ES-I3 (cell line): ENCODE results near the gene JHY.

ENCODE experiments used
- H3K36me3 ChIP-seq: 2 replicates; pipeline ENCODE4 v1.6.1; 2013; ENCODE audit warnings: mild to moderate bottlenecking, low read length, control low read depth, moderate library complexity; ENCODE audit not compliant: insufficient read depth
- H3K4me1 ChIP-seq: 2 replicates; pipeline ENCODE4 v1.6.1; 2013; ENCODE audit warnings: mild to moderate bottlenecking, control low read depth, low read length; ENCODE audit not compliant: insufficient read depth
- H3K9ac ChIP-seq: 2 replicates; pipeline ENCODE4 v1.6.1; 2013; ENCODE audit warnings: low read depth, mild to moderate bottlenecking, low read length, moderate library complexity
- H3K9me3 ChIP-seq: 2 replicates; pipeline ENCODE4 v1.6.1; 2013; ENCODE audit warnings: mild to moderate bottlenecking, low read length, moderate library complexity; ENCODE audit not compliant: control insufficient read depth, insufficient read depth

JHY gene

DNA sequence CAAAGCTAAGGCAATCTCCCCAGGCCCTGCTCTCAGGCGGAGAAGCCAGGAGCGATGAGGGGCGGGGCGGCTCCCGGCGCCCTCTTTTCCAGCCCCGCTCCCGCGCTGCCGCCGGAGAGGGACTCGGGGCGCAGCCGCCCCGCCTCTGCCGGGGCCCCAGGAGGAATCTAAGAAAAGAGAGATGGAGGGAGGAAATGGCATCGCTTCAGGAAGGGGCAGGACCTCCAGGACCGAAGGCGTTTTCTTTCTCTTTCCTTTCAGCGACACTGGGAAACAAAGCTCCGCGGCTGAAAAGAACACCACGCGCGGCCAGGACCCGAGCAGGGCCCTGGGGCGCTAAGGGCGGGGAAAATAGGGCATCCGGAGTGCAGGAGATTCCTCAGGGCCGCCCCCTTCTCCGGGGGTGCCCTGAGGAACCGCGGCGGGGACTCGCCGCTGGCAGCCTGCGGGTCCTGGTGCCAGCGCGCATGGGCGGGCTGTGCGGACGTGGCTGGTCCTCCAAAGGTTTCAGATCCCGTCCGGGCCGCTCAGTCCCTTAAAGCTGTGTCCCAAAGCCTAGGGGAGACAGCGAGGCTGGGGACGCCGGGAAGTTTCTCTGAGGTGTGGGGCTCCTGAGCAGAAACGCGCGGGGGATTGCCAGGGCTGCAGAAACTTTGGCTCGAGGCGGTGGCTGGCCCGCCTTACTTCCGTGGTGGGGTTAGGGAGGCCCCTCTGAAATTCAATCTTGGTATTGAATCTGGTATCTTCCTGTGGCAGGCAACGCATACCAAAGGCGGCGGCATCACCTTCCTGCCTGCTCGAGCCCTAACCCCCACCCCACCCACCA is 101.8 kb downstream of the JHY start:
- H3K4me1 ChIP-seq = no peaks in the 10 kb centered on the region; the same call in 1 of the 2 replicates
- peak overlapping the region; percentile 71 for H3K9ac ChIP-seq
- no peaks in the 10 kb centered on the region for H3K9me3 ChIP-seq
- no peaks in the 10 kb centered on the region for H3K36me3 ChIP-seq

- Histone ChIP-seq H3K9ac (no peak overlapping the region), H3K9me3 (no peaks in the 10 kb centered on the region), H3K36me3 (no peaks in the 10 kb centered on the region), H3K4me1 (peaks cover 6% of the 10 kb centered on the region; the same call in 1 of the 2 replicates)
Observed at GRCh38 chr11:122995526-122995925, 113.0 kb downstream of the JHY start.

DNA sequence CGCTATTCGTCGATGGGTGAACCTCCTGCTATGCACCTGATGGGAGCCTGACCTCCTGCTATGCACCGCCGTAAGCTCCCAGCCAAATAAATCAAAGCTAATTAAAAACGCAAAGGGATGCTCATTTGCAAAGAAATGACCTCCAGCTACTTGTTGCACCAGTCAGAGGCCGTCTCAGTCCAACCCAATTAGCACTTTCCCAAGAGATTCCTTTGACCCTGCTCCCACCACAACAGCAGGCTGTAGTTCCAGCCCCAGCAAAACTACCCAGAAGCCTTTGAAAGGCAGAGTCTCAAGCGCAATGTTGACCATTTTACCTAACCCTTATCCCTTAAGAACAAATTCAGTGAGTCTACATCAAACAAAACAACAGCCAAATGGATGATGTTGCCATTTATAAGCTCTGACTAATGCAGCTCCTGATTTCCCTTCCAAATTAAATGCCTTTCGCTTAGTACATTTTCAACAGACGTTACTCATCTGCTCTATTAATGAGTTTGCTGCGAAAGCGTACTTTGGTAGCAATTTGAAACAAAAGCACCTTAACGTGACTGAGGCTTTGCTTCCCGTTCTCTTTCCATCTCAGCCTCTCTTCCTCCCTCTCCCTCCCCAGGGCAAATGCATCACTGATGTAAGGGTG is 116.3 kb downstream of the JHY start:
- Histone ChIP-seq H3K36me3 (no peaks in the 10 kb centered on the region), H3K9me3 (no peaks in the 10 kb centered on the region), H3K4me1 (peaks cover 6% of the 10 kb centered on the region; the same call in 1 of the 2 replicates), H3K9ac (peak overlapping the region; percentile 17; the same call in 1 of the 2 replicates)

- peaks cover 14% of the 10 kb centered on the region for H3K4me1 ChIP-seq
- H3K9me3 ChIP-seq = no peaks in the 10 kb centered on the region
- H3K36me3 ChIP-seq = no peaks in the 10 kb centered on the region
- no peak overlapping the region for H3K9ac ChIP-seq
Observed at GRCh38 chr11:123000721-123001120, 118.2 kb downstream of the JHY start.

GRCh38 chr11:123006860-123007542 is 124.4 kb downstream of the JHY start:
- Histone ChIP-seq H3K9me3 (no peaks in the 10 kb centered on the region), H3K36me3 (no peaks in the 10 kb centered on the region), H3K9ac (no peak overlapping the region), H3K4me1 (peaks cover 20% of the 10 kb centered on the region; the same call in 1 of the 2 replicates)
